ENCODE results near the gene LUC7L.
"Not testable (repeated sequence)": the region's sequence is repeated elsewhere in the genome, so short reads cannot be mapped to it uniquely, and the experiment has no call there.

GRCh38 chr16:164134-164823 is 65.0 kb downstream of the LUC7L start:
- TF ChIP-seq, protein P1, sequence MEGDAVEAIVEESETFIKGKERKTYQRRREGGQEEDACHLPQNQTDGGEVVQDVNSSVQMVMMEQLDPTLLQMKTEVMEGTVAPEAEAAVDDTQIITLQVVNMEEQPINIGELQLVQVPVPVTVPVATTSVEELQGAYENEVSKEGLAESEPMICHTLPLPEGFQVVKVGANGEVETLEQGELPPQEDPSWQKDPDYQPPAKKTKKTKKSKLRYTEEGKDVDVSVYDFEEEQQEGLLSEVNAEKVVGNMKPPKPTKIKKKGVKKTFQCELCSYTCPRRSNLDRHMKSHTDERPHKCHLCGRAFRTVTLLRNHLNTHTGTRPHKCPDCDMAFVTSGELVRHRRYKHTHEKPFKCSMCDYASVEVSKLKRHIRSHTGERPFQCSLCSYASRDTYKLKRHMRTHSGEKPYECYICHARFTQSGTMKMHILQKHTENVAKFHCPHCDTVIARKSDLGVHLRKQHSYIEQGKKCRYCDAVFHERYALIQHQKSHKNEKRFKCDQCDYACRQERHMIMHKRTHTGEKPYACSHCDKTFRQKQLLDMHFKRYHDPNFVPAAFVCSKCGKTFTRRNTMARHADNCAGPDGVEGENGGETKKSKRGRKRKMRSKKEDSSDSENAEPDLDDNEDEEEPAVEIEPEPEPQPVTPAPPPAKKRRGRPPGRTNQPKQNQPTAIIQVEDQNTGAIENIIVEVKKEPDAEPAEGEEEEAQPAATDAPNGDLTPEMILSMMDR (IDR thresholded peaks at IDR 0.05; ENCODE audit: low read depth, low read length, poor library complexity, severe bottlenecking) = not testable (repeated sequence)
- not testable (repeated sequence) for TF ChIP-seq EZH2phosphoT487 (IDR thresholded peaks at IDR 0.05; ENCODE audit: borderline replicate concordance, low read length)

All from DOHH2 (cell line).